ENCODE results near the gene CLEC2L. TPM values are rescaled to one million over a fixed set of nuclear protein-coding genes. Genes with fewer than 3 reads are reported as not detected.

CLEC2L gene
- total and polyA plus RNA-seq, 4 donors: 0.05 TPM; not detected in 3

GRCh38 chr7:139560678-139561077 is 37.2 kb downstream of the CLEC2L start:
- TF ChIP-seq REST (IDR thresholded peaks at IDR 0.05) (no peak), YY1 (IDR thresholded peaks at IDR 0.05) (no peak)
- no peak for DNase-seq (ENCODE audit: low spot score)
- Histone ChIP-seq H3K4me1 (ENCODE audit: control insufficient read depth in 4 of 4, insufficient read depth in 4 of 4, low read length in 3 of 4) (no peaks in the 10 kb centered on the region), H3K4me3 (ENCODE audit: low read depth in 1 of 3, low read length in 3 of 3) (no peak overlapping the region), H3K36me3 (ENCODE audit: control insufficient read depth in 4 of 4, insufficient read depth in 3 of 4, low read depth in 1 of 4, low read length in 3 of 4) (no peaks in the 10 kb centered on the region), H3K9me3 (ENCODE audit: control insufficient read depth in 4 of 4, low read length in 3 of 4) (no peaks in the 10 kb centered on the region), H3K9ac (ENCODE audit: low read depth in 1 of 2, low read length in 2 of 2) (no peak overlapping the region), H3K27ac (ENCODE audit: low read depth in 1 of 2, low read length in 2 of 2) (no peak overlapping the region), H3K27me3 (ENCODE audit: control insufficient read depth in 4 of 4, insufficient read depth in 4 of 4, low read length in 3 of 4) (no peaks in the 10 kb centered on the region)
- 91% methylated on average over 11 of the region's 11 CpGs for WGBS

GRCh38 chr7:139562491-139562890 is 39.0 kb downstream of the CLEC2L start:
- WGBS: 95% methylated on average over 12 of the region's 12 CpGs
- Histone ChIP-seq H3K27ac (ENCODE audit: low read depth in 1 of 2, low read length in 2 of 2) (no peak overlapping the region), H3K4me3 (ENCODE audit: low read depth in 1 of 3, low read length in 3 of 3) (no peak overlapping the region), H3K27me3 (ENCODE audit: control insufficient read depth in 4 of 4, insufficient read depth in 4 of 4, low read length in 3 of 4) (no peaks in the 10 kb centered on the region), H3K36me3 (ENCODE audit: control insufficient read depth in 4 of 4, insufficient read depth in 3 of 4, low read depth in 1 of 4, low read length in 3 of 4) (peaks cover 0 to 2% (median 0%) of the 10 kb centered on the region in 4 donors), H3K4me1 (ENCODE audit: control insufficient read depth in 4 of 4, insufficient read depth in 4 of 4, low read length in 3 of 4) (no peaks in the 10 kb centered on the region), H3K9ac (ENCODE audit: low read depth in 1 of 2, low read length in 2 of 2) (no peak overlapping the region), H3K9me3 (ENCODE audit: control insufficient read depth in 4 of 4, low read length in 3 of 4) (no peaks in the 10 kb centered on the region)
- TF ChIP-seq FOXA2 (IDR thresholded peaks at IDR 0.05): no peak
- TF ChIP-seq TAF1 (conservative IDR thresholded peaks at IDR 0.05): no peak
- TF ChIP-seq JUND (IDR thresholded peaks at IDR 0.05): no peak
- TF ChIP-seq SP1 (IDR thresholded peaks at IDR 0.05): no peak
- no peak for TF ChIP-seq GABPA (IDR thresholded peaks at IDR 0.05 in 1 of 2, conservative IDR thresholded peaks at IDR 0.05 in 1 of 2)
- no peak for TF ChIP-seq EGR1 (IDR thresholded peaks at IDR 0.05; ENCODE audit: low read depth in 2 of 2)
- no peak for TF ChIP-seq RAD21 (IDR thresholded peaks at IDR 0.05)
- TF ChIP-seq NR2F2 (IDR thresholded peaks at IDR 0.05): no peak
- TF ChIP-seq MAX (IDR thresholded peaks at IDR 0.05): no peak
- no peak for TF ChIP-seq RXRA (IDR thresholded peaks at IDR 0.05)
- no peak for DNase-seq (ENCODE audit: low spot score)

- Histone ChIP-seq H3K36me3 (ENCODE audit: control insufficient read depth in 4 of 4, insufficient read depth in 3 of 4, low read depth in 1 of 4, low read length in 3 of 4) (peaks cover 0 to 4% (median 0%) of the 10 kb centered on the region in 4 donors), H3K4me1 (ENCODE audit: control insufficient read depth in 4 of 4, insufficient read depth in 4 of 4, low read length in 3 of 4) (no peaks in the 10 kb centered on the region), H3K4me3 (ENCODE audit: low read depth in 1 of 3, low read length in 3 of 3) (no peak overlapping the region), H3K27ac (ENCODE audit: low read depth in 1 of 2, low read length in 2 of 2) (no peak overlapping the region), H3K27me3 (ENCODE audit: control insufficient read depth in 4 of 4, insufficient read depth in 4 of 4, low read length in 3 of 4) (no peaks in the 10 kb centered on the region), H3K9me3 (ENCODE audit: control insufficient read depth in 4 of 4, low read length in 3 of 4) (no peaks in the 10 kb centered on the region), H3K9ac (ENCODE audit: low read depth in 1 of 2, low read length in 2 of 2) (no peak overlapping the region)
- DNase-seq (ENCODE audit: low spot score): no peak
- WGBS: 86% methylated on average over 13 of the region's 13 CpGs
- TF ChIP-seq MAX (IDR thresholded peaks at IDR 0.05) (no peak), YY1 (IDR thresholded peaks at IDR 0.05) (no peak), GABPA (IDR thresholded peaks at IDR 0.05 in 1 of 2, conservative IDR thresholded peaks at IDR 0.05 in 1 of 2) (no peak), ZBTB33 (IDR thresholded peaks at IDR 0.05) (no peak), REST (IDR thresholded peaks at IDR 0.05) (no peak), NR2F2 (IDR thresholded peaks at IDR 0.05) (no peak), RAD21 (IDR thresholded peaks at IDR 0.05) (no peak), EGR1 (IDR thresholded peaks at IDR 0.05; ENCODE audit: low read depth in 2 of 2) (no peak), HNF4A (conservative IDR thresholded peaks at IDR 0.05) (no peak), RXRA (IDR thresholded peaks at IDR 0.05) (no peak), FOXA1 (IDR thresholded peaks at IDR 0.05) (no peak), FOXA2 (IDR thresholded peaks at IDR 0.05) (no peak), SP1 (IDR thresholded peaks at IDR 0.05) (no peak), TAF1 (conservative IDR thresholded peaks at IDR 0.05) (no peak), ATF3 (IDR thresholded peaks at IDR 0.05) (no peak), JUND (IDR thresholded peaks at IDR 0.05) (no peak)
These were observed 39.6 kb downstream of the CLEC2L start for GRCh38 chr7:139562961-139563565.

Data from liver (tissue), 9 donors.